Thyroid gland (tissue), 4 donors: ENCODE data around the gene RFC3.

Source experiments
- CTCF ChIP-seq, 6 experiments: fragments of 200-600 bp in 3 of 6; fragments of 450-650 bp in 3 of 6; sonication (generic) in 3 of 6; IDR thresholded peaks; one replicate each; pipeline ENCODE4 v1.5.1; 2016 to 2019; ENCODE audit warnings: antibody characterized with exemption in 6 of 6, mild to moderate bottlenecking in 2 of 6, inconsistent platforms in 1 of 6, moderate library complexity in 1 of 6
- POLR2A ChIP-seq, 2 donors: fragments of 450-650 bp; IDR thresholded peaks; one replicate each; pipeline ENCODE4 v1.6.1; 2017; ENCODE audit warnings: antibody characterized with exemption in 2 of 2, mild to moderate bottlenecking in 2 of 2, moderate library complexity in 1 of 2

- no peak for TF ChIP-seq CTCF (IDR thresholded peaks at IDR 0.05)
- no peak for TF ChIP-seq POLR2A (IDR thresholded peaks at IDR 0.05)
Observed at GRCh38 chr13:33796095-33796494, 21.9 kb upstream of the RFC3 start.
